Thymus (tissue), 14 donors: ENCODE results near the gene WNT9A. TPM values are rescaled to one million over a fixed set of nuclear protein-coding genes. Genes with fewer than 3 reads are reported as not detected.
A peak's percentile ranks its signal among the peaks of the same experiment; 100 is the strongest.
"Not testable (repeated sequence)": the region's sequence is repeated elsewhere in the genome, so short reads cannot be mapped to it uniquely, and the experiment has no call there.

ENCODE experiments used
- DNase-seq, 9 donors: peaks; one replicate each; pipeline ENCODE4 v3.0.0-alpha.2; 2013; ENCODE audit warnings: low spot score in 9 of 9, low read depth in 6 of 9, missing footprints in 1 of 9
- H3K27ac ChIP-seq, 2 donors: one replicate each; pipeline ENCODE4 v1.5.1; 2013; ENCODE audit warnings: control low read depth in 1 of 2, low read depth in 1 of 2, low read length in 1 of 2, mild to moderate bottlenecking in 1 of 2, moderate library complexity in 1 of 2
- H3K27me3 ChIP-seq, 2 donors: one replicate each; pipeline ENCODE4 v1.5.1; 2013; ENCODE audit warnings: low read length in 1 of 2; ENCODE audit not compliant: control insufficient read depth in 2 of 2, insufficient read depth in 1 of 2
- H3K36me3 ChIP-seq, 2 donors: one replicate each; pipeline ENCODE4 v1.5.1; 2013; ENCODE audit warnings: low read length in 1 of 2, mild to moderate bottlenecking in 1 of 2, moderate library complexity in 1 of 2; ENCODE audit not compliant: control insufficient read depth in 2 of 2, insufficient read depth in 2 of 2
- H3K4me1 ChIP-seq, 2 donors: one replicate each; pipeline ENCODE4 v1.5.1; 2013; ENCODE audit warnings: low read length in 2 of 2; ENCODE audit not compliant: control insufficient read depth in 2 of 2, insufficient read depth in 2 of 2
- H3K4me3 ChIP-seq, 2 donors: one replicate each; pipeline ENCODE4 v1.5.1; 2013; ENCODE audit warnings: low read length in 2 of 2, control low read depth in 1 of 2, mild to moderate bottlenecking in 1 of 2
- H3K9me3 ChIP-seq, 2 donors: one replicate each; pipeline ENCODE4 v1.5.1; 2013; ENCODE audit warnings: low read length in 1 of 2, mild to moderate bottlenecking in 1 of 2; ENCODE audit not compliant: control insufficient read depth in 2 of 2, insufficient read depth in 1 of 2
- WGBS: extraction: QIAGEN DNeasy Blood & Tissue Kit; methylation state at CpG from one replicate; pipeline ENCODE4 v1.1.7; 2013; 5-methylcytosine and 5-hydroxymethylcytosine counted together
- long read RNA-seq, 10 donors: transcript quantifications; one replicate each; lab custom pipeline, GENCODE V29; 2026
- polyA plus RNA-seq: library from polyadenylated mRNA; stranded (reverse); fragments of 200-250 nt; gene quantifications from one replicate; pipeline ENCODE4 v1.2.3, GENCODE V29; 2013
- total RNA-seq: library from RNA; stranded (reverse); fragments of 120-200 nt; gene quantifications from one replicate; pipeline ENCODE4 v1.2.4, GENCODE V29; 2013
- donor health status: healthy.

Gene WNT9A
- 0.24 TPM for total RNA-seq
- 2.9 TPM for polyA plus RNA-seq
- long read RNA-seq, donor 1 = 0 reads
- long read RNA-seq, donor 2 = 0 reads
- long read RNA-seq, donor 3 = 0 reads
- long read RNA-seq, donor 4 = 0 reads
- long read RNA-seq, donor 5 = 0 reads
- long read RNA-seq, donor 6 = 0 reads
- long read RNA-seq, donor 7 = 0 reads
- long read RNA-seq, donor 8 = 0 reads
- long read RNA-seq, donor 9 = 0 reads
- long read RNA-seq, donor 10 = 0 reads

GRCh38 chr1:227947676-227948492 lies at the start of gene WNT9A:
TSS of gene WNT9A (minus strand) at chr1:227947932. CDS start at chr1:227947887, 45 bp downstream.
- whole genome bisulfite sequencing = 2% methylated on average over 119 of the region's 120 CpGs
- Histone ChIP-seq H3K4me3 (peak within 1 kb of the TSS in 1 of 2 donors; percentile 46), H3K9me3 (no peaks in the 10 kb centered on the region), H3K36me3 (no peaks in the 10 kb centered on the region), H3K27ac (peak within 1 kb of the TSS in 1 of 2 donors; percentile 25), H3K27me3 (peaks cover 42 to 82% of the 10 kb centered on the region in 2 donors), H3K4me1 (peaks cover 0 to 10% of the 10 kb centered on the region in 2 donors)
- DNase-seq = no peak

GRCh38 chr1:227996187-227996950 lies 48.6 kb upstream of the WNT9A start:
- Histone ChIP-seq H3K4me3 (no peak overlapping the region), H3K27me3 (peaks cover 0 to 14% of the 10 kb centered on the region in 2 donors), H3K9me3 (peaks cover 0 to 2% of the 10 kb centered on the region in 2 donors), H3K4me1 (no peaks in the 10 kb centered on the region), H3K36me3 (no peaks in the 10 kb centered on the region), H3K27ac (no peak overlapping the region)
- WGBS = 38% methylated on average over 1 of the region's 1 CpG
- no peak for DNase-seq

GRCh38 chr1:227994632-227995300 lies 47.0 kb upstream of the WNT9A start:
- Histone ChIP-seq H3K9me3 (peaks cover 0 to 2% of the 10 kb centered on the region in 2 donors), H3K27me3 (peaks cover 0 to 3% of the 10 kb centered on the region in 2 donors), H3K4me1 (no peaks in the 10 kb centered on the region), H3K36me3 (no peaks in the 10 kb centered on the region), H3K27ac (no peak overlapping the region), H3K4me3 (no peak overlapping the region)
- 84% methylated on average over 7 of the region's 7 CpGs for WGBS
- DNase-seq = no peak

GRCh38 chr1:227987181-227987580 lies 39.4 kb upstream of the WNT9A start:
- no peak overlapping the region for H3K27ac ChIP-seq
- no peak for DNase-seq
- over 99% methylated on average over 2 of the region's 2 CpGs for WGBS
- no peaks in the 10 kb centered on the region for H3K27me3 ChIP-seq
- no peaks in the 10 kb centered on the region for H3K36me3 ChIP-seq
- H3K4me1 ChIP-seq = no peaks in the 10 kb centered on the region
- no peaks in the 10 kb centered on the region for H3K9me3 ChIP-seq
- H3K4me3 ChIP-seq = no peak overlapping the region

- H3K9me3 ChIP-seq, DNase-seq, H3K27ac ChIP-seq, H3K27me3 ChIP-seq, H3K4me1 ChIP-seq, H3K36me3 ChIP-seq, H3K4me3 ChIP-seq: not testable (repeated sequence)
- WGBS = 90% methylated on average over 17 of the region's 21 CpGs
Observed at GRCh38 chr1:227975583-227976283, 28.0 kb upstream of the WNT9A start.

GRCh38 chr1:227973724-227974288 lies 26.1 kb upstream of the WNT9A start:
- not testable (repeated sequence) for DNase-seq, H3K27ac ChIP-seq, H3K9me3 ChIP-seq, H3K4me1 ChIP-seq, H3K36me3 ChIP-seq, H3K27me3 ChIP-seq, H3K4me3 ChIP-seq
- 96% methylated on average over 32 of the region's 32 CpGs for WGBS

- H3K4me1 ChIP-seq = not testable (repeated sequence)
Observed at GRCh38 chr1:227972843-227973374, 25.2 kb upstream of the WNT9A start.

GRCh38 chr1:227972283-227972679 lies 24.5 kb upstream of the WNT9A start:
- DNase-seq, H3K27ac ChIP-seq, H3K4me1 ChIP-seq, H3K9me3 ChIP-seq, H3K27me3 ChIP-seq, H3K36me3 ChIP-seq, H3K4me3 ChIP-seq: not testable (repeated sequence)
- 95% methylated on average over 16 of the region's 19 CpGs for WGBS

More at GRCh38 chr1:227972843-227973374, 25.2 kb upstream of the WNT9A start:
- WGBS = 95% methylated on average over 22 of the region's 22 CpGs
- DNase-seq, H3K4me3 ChIP-seq, H3K27ac ChIP-seq, H3K27me3 ChIP-seq, H3K9me3 ChIP-seq, H3K36me3 ChIP-seq: not testable (repeated sequence)
